ENCODE results near the gene PTPN14. TPM values are rescaled to one million over a fixed set of nuclear protein-coding genes. Genes with fewer than 3 reads are reported as not detected.

Gene PTPN14
- total RNA-seq, 1 donor from 2014 or later = 88.5 TPM

DNA sequence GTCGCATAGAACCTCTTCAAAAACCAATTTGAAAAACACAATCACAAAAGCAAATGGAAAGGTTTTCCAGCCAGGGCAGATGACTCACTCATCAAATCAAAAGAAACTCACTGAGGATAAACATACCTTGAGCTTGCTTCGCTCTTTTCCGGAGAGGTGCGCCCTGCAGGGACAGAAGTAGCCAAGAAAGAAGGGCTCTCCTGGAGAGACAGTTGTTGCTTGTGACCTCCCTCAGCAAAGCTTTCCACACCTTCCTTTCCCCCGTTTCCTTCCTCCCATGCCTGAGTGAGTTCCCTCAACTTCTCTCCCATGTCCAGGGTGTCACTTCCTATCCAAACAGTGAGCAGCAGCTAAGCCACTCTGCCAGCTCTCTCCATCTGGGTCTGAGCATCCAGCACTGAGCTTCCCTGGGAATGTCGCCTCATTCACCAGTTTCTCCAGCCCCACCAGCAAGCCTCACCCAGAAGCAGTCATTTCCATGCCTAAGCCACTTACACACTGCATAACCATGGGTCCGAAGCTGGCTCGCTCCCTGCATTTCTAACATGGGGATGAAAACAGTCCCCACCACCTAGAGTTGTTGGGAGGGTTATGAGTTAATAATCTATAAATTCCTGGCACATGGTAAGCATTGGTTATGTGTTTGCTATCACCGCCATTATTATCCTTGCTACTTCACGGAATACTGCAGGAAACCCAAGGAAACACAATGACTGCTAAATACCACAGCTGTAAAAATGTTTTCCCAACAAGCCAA lies 75.0 kb downstream of the PTPN14 start:
- DNase-seq (ENCODE audit: low spot score) = no peak

DNA sequence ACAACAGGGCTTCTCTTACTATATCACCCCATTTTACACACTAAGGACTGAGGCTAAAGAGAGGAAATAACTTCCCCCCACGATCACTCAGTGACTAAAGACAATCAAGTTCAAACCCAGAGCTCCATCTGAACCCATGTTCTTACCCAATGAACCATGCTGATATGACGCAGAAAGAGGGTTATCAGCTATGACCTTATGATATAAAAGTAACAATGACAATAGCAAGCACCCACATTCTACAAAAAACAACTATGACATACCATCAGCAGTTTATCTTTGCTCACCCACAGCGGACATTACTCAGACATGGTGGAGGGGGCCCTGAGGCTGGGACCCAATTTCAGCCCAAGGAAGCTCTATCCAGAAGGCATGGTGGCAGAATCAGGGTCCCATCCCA lies 75.7 kb downstream of the PTPN14 start:
- no peak for DNase-seq (ENCODE audit: low spot score)

DNA sequence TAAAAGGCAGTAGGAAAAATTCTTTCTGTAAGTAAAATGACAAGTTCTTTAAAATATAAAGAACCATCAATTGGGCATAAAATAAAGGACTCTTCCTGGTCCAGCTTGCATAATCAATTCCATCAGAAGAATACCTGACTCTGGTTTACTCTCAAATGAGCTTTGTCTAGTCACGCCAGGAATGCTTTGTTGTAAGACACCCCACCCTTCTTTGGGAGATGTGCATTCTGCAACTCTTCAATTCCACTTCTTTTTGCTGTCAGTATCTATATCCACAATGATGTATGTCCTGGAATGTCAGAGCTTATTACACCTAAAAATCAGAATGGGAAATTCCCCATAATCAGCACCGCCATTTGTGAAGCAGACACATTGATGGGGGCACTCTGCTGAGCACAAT lies 76.1 kb downstream of the PTPN14 start:
- no peak for DNase-seq (ENCODE audit: low spot score)

DNA sequence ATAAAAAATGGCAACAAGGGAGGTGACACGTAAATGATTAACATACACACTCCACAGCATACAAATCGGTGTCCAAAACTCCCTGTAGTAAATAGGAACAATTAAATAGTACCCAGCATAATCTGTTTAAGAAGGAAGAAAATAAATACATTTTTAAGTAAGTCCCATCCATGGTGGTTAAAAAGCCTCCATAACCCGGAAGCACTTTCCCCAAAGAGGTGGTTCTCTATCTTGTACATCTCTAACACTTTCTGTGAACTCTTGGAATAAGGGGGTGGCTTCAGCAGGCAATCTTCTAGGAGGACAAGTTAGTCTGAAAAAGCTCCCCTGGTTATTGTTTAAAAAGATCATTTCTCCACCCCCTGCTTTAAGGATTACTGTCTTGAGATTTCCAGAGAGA lies 76.9 kb downstream of the PTPN14 start:
- no peak for DNase-seq (ENCODE audit: low spot score)

DNA sequence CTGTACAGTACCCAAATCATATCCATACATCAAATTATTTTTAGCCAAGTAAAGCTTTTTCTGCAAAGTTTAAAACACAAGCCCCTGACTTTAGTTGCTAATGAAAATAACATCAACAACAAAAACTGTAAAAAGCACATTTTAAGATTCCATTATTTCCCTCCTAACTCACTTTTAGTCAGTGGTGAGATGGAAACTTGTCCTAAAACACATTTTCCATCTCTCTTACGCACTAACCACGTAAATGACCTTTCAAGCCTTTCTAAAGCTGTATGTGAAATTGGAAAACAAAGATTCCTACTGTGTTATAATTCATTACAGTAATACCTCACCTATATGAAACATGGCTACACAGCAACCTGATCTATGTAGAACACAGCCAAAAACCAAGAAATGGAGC lies 77.5 kb downstream of the PTPN14 start:
- DNase-seq (ENCODE audit: low spot score) = no peak

DNA sequence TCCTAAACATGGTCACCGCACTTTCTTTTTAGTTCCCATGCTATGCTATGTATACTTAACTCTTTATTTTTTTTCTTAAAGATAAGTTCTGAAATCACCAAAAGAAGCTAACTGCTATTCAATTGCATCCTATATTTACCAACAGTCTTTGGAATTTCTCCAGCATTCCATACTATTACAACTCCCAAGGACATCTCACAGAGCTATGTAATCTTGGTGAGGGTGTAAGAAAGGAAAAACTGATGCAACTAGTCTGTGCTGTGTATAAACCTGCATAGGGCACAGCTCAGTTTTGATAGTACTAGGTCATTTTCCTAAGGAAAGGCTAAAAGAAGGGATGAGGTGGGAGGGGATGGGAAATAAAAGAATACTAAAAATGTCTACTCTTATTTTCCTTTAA lies 78.0 kb downstream of the PTPN14 start:
- no peak for DNase-seq (ENCODE audit: low spot score)

DNA sequence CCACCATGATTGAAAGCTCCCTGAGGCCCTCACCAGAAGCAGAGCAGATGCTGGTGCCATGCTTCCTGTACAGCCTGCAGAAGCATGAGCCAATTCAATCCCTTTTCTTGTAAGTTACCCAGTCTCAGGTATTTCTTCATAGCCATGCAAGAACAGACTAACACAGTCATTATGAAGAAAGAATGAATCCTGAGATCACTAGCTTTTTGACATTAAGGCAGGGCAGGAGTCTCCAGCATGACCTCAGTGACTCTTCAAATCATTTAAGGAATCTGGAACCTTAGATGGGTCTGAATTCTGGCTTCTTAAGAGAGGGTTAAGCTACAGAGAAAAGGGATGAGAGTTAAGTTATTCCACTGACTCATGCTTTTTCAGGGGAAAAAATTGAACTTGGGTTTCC lies 79.0 kb downstream of the PTPN14 start:
- DNase-seq (ENCODE audit: low spot score) = no peak

DNA sequence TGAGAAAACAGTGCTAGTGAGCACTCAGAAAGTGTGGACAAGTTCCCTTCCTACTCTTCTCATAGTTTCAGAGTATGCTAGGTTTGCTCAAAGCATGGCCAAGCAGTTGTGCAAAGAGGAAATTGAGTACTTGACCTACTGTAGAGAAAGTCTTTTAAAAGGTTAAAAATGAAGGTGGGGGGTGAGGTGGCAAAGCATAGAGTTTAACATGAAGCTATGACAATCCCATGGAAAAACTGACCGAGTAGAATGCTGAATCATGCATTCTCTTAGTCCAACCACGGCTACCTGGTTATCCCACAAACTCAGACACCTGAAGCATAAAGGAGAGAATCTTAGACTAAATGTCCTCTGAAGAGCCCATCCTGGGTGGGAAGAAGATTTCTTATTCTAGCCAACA lies 79.9 kb downstream of the PTPN14 start:
- DNase-seq (ENCODE audit: low spot score) = no peak

DNA sequence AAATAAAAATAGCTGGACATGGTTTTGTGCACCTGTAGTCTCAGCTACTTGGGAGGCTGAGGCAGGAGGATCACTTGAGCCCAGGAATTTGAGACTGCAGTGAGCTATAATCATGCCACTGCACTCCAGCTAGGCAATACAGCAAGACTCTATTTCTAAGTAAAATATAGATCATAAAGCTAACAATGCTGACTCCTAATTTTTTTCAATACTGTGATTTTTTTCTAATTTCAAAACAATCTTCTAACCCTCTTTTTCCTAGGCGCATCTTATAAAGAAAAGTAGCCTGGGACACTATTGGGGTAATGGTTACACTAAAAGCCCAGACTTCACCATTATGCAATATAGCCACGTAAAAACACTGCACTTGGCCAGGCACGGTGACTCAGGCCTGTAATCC lies 81.3 kb downstream of the PTPN14 start:
- DNase-seq (ENCODE audit: low spot score) = no peak

DNA sequence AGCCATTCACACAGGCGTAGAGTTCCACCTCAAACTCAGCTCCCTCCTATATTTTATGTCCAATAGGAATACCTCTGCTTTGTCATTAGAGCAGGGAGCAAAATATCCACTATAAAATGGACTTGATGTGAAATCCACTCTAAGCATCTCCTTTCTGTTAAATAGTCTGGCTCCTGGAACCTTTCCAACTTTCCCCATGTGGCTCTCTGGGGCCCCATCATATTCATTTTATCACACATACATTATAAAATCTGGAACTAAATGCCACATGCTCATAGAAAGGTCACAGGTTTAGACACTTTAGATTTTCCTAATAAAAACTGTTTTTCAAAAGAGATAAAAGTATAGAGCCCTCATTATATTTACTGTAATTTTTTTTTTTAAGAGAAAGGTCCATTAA lies 82.1 kb downstream of the PTPN14 start:
- no peak for DNase-seq (ENCODE audit: low spot score)

DNA sequence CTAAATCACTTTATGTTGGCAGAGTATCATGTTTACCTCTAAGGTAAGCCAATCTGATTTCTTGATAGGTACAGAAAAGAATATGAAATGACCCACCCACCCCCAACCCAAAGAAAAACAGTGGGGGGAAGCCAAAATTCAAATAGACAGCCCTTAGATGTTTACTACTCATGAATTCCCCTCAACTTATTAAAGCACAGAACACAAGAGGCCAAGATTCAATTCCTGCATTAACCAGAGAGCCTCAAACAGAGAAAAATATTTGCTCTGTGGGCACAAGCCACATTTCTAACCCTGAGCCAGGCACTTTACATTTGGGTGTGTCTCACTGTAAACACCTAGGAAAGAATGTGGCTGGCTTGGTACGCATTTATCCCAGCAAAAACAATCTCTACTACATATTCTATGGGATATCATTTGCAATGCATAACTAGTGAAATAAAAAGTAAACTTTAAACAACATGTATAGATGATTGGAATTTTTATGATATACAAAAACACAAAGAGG lies 84.3 kb downstream of the PTPN14 start:
- DNase-seq (ENCODE audit: low spot score) = no peak

DNA sequence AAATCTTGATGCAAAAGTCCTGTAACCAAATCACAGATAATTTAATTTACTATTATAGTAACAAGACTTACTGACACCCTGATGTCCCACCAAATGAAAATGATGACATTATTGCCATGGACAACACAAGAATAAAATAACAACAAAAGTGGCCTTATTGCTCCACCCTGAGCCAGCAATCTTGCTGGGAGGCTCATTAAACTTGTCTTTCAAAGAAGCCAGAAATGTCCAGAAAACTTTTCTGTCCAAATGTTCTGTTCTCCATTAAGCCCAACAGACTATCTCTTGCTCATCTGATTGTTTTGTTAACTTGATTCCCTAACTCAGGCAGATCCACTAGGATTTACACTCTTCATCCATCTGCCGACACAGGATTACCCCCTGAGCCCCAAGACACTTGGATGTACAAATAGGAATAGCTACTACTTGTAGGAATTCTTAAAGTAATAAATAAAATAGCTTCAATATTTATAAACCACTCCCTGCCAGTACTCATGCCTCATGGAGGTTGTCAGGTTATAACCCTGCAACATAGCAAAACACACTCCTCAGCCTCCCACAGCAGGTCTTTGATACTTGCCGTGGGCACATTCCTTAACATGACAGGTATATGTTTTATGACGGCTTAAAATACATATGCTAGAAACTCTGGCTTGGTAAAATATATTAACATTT lies 84.9 kb downstream of the PTPN14 start:
- DNase-seq (ENCODE audit: low spot score) = no peak

DNA sequence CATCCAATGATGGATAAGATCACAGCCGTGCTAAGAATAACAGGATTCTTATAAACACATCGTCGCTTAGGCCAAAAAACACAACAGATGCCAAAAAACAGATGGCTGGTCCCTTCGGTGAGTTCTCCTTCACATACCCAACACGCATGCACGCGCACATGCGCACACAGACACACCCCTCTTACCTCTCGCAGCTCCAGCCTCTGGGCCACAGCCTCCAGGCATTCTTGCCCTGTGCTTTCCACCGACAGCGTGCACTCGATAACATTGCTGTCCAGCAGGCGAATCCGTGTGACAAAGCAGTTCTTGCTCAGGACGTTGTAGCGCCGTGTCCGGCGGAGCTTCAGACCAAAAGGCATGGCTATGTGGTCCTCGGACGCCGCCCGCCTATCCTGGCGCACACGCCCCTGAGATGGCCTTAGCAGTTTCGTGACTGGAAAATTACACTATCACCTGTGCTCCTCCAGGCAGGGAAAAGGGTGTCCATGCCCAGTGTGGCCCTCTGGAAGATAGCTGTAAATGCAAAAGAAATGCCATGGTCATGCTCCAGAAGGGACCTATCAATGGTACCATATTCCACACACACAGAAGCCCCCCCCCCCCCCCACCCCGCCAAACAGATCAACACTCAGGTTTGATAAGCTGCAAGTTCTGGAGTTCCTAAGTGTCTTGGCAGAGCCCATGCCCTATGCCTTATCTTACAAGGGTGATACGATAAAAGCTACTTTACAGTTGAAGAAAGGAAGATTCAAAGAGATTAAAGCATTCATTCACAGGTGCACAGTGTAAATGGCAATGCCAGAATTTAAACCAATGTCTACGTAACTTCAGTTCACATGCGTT lies 86.7 kb downstream of the PTPN14 start:
- DNase-seq (ENCODE audit: low spot score) = no peak

DNA sequence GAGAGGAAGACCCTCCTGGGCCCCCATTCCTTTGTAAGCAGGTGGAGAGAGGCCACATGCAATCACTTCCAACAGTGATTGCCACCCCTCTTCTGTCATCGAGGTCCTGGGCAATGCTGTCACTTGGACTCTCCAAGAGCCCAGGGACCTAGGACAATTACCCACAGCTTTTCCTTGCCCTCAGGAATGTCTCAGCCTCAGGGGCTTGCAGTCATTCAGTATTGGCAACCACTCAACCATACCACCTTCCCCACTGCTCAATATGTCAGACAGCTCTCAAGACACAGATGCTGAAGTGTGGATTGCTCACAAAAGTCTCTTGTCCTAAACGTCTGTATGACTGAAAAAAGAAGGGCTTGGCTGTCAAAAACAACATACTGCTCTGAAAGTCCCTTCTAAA lies 87.8 kb downstream of the PTPN14 start:
- no peak for DNase-seq (ENCODE audit: low spot score)

DNA sequence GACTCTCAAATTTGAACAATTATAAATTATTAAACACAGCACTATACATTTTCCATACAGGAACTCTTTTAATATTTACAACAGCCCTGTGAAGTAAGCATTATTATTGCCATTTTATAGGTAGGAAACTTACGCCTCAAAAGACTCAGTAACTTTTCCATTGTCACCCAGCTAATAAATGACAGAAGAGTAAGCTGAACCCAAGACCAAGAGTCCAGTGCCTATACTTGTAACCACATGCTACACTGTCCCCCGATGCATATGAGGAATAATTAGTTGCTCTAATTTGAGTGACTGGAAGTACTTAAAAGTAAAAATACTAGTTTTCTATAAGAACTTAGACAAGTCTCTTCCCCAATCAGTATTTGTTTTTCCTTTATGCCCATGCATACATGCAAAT lies 88.5 kb downstream of the PTPN14 start:
- no peak for DNase-seq (ENCODE audit: low spot score)

DNA sequence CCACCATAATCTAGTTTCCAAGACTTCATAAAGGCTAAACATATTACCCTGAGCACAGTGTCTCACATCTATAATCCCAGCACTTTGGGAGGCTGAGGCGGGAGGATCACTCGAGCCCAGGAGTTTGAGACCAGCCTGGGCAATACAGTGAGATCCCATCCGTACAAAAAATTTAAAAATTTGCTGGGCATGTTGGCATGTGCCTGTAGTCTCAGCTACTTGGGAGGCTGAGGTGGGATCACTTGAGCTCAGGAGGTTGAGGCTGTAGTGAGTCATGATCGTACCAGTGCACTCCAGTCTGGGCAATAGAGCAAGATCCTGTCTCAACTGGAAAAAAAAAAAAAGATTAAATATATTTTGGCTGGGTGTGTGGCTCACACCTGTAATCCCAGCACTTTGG lies 90.1 kb downstream of the PTPN14 start:
- no peak for DNase-seq (ENCODE audit: low spot score)

DNA sequence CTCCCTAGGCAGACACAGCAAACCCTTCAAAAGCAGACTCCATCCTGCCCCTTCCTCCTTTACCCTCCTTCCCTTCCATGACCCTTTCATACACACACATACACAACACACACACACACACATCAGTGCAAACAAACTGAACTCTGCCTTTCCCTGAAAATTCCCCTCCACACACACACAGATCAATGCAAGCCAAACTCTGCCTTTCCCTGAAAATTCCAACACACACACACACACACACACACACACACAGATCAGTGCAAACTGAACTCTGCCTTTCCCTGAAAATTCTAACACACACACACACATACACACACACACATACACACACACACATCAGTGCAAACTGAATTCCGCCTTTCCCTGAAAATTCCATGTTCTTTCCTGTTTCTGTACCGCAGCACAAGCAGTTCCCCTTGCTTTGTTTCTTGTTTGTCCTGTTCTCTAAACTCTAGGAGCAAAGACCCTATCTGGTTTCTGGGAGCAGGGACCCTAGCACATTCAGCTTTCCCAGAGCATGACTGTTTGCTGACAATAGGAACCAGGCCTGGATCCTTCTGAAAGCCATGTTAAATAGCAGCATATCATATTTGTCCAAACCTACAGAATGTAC lies 91.0 kb downstream of the PTPN14 start:
- DNase-seq (ENCODE audit: low spot score) = no peak

DNA sequence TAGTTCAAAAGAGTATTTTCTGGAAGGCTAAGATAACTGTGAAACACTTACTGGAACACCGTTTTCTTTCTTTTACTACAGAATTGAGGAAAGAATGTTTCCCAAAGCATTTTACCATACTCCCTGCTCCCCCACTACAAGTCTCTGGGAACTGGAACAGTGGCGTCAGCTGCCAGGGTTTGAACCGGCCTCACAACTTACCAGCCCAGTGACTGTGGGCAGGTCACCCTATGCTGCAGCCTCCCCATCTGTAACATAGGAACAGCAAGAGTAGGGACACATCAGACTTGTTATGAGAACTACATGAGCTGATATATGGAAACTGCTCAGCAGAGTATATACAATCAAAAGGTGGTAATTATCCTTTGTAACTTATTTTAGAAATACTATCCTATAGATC lies 91.5 kb downstream of the PTPN14 start:
- DNase-seq (ENCODE audit: low spot score) = no peak

DNA sequence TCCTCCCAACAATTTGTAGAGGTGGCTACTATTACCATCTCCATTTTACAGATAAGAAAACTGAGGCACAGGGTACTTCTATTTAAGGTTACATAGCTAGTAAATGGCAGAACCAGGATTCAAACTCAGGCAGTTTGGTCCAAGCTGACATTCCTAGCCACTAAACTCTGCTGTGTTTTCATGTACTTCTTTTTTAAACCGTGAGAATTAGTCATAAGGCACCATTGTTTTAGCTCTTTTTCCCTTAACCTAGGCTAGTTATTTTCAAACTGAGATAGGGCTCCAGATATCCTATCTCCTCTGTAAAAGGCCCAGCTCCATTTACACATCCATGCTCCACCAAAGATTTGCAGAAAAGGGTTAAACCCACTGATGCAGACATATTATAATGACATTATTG lies 92.9 kb downstream of the PTPN14 start:
- DNase-seq (ENCODE audit: low spot score) = no peak

DNA sequence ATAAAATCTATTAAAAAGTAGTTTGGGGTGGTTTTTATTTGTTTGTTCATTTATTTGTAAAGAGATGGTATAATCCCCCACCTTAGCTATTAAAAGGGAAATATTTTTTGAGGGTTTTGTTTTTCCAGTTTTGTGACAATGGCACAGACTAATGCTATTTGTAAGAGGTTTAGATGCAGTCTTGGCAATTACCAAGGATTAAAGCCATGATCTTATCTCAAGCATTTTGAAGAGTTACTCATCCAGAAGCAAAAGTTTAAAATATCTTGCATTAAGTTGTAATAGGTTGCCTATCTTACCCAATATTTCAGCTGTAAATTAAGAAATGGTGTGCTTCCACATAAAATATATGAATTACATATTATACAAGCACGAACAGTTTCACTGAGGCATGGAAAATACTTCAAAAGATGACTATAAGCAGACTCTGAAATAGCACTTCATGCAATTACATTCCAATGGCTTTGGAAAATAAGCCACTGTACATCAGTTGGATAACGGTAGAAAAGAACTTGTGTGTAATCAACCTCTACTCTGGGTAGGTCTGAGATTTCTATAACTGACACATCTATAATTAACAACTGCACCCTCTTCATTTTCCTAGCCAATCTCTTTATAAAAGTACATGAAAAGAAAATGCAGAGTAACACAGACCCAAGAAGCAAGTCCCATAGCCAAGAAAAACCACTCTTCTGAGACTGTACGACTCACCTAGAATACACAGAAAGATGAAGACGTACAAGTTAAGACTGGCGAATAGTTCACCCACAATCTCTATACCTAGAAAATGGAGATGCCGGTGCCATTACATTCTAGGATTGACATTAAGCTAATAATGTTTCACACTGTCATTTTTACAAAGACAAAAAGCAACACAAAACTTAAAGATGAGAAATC lies 95.2 kb downstream of the PTPN14 start:
- DNase-seq (ENCODE audit: low spot score) = no peak

DNA sequence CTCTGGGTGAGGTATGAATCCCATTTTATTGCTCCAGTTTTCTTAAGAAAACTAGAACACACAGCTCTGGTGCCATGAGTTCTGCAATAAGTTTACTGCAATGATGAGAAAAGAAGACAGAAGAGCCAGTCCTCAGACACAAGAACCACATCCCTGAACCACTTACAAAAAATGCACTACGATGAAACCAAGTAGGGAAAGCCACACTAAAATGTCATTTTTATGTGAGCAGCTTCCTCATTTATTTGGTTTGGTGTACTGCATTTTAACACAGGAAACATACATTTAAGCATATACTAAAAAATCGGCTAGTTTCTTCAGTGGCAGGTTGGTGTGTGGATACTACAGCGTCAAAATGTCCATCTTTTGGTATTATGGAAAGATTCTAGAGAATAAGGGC lies 95.9 kb downstream of the PTPN14 start:
- no peak for DNase-seq (ENCODE audit: low spot score)

Data from ureter (tissue), 1 donor.